Right cardiac atrium (tissue), 5 donors: ENCODE measurements around the gene SMCHD1. TPM values are rescaled to one million over a fixed set of nuclear protein-coding genes. Genes with fewer than 3 reads are reported as not detected.
A peak's percentile ranks its signal among the peaks of the same experiment; 100 is the strongest.
"Not testable (repeated sequence)": the region's sequence is repeated elsewhere in the genome, so short reads cannot be mapped to it uniquely, and the experiment has no call there.

Experiments used
- ATAC-seq, 2 donors: fragments of 200-7000 bp; cut with Tn5 transposase; one replicate each; pipeline versions ENCODE4 v1.8.0 to v1.9.1; 2020; ENCODE audit warnings: moderate library complexity in 2 of 2, mild to moderate bottlenecking in 1 of 2
- DNase-seq, 3 donors: peaks; one replicate each; pipeline ENCODE4 v3.0.0-alpha.2; 2020
- H3K27ac ChIP-seq: one replicate; pipeline ENCODE4 v1.5.1; 2013; ENCODE audit warnings: mild to moderate bottlenecking, low read length, control low read depth, moderate library complexity
- H3K27me3 ChIP-seq: one replicate; pipeline ENCODE4 v1.6.1; 2013; ENCODE audit not compliant: control insufficient read depth, insufficient read depth
- H3K4me1 ChIP-seq: one replicate; pipeline ENCODE4 v1.6.1; 2013; ENCODE audit warnings: low read length; ENCODE audit not compliant: control insufficient read depth, insufficient read depth
- H3K4me3 ChIP-seq: one replicate; pipeline ENCODE4 v1.5.1; 2013; ENCODE audit warnings: low read length, control low read depth
- H3K9me3 ChIP-seq: one replicate; pipeline ENCODE4 v1.6.1; 2013; ENCODE audit warnings: low read length; ENCODE audit not compliant: control insufficient read depth
- WGBS: extraction: QIAGEN DNeasy Blood & Tissue Kit; methylation state at CpG from one replicate; pipeline ENCODE4 v1.1.7; 2013; 5-methylcytosine and 5-hydroxymethylcytosine counted together
- intact Hi-C, 4 donors: fragments of 100-400 bp; cut with DNase I; formaldehyde crosslinking; loops; one replicate each; pipeline versions ENCODE4 v1.11.0 to v1.14.0; 2022 to 2023
- polyA plus RNA-seq: library from polyadenylated mRNA; stranded (reverse); fragments of 200-250 nt; gene quantifications from one replicate; pipeline ENCODE4 v1.2.3, GENCODE V29; 2013
- total RNA-seq, 4 donors: library from RNA; stranded (reverse); fragmentation: NEBNext Ultra II Directional; extraction: Animal tissue kit (Norgen Biotek cat#: 25700); gene quantifications; one replicate each; pipeline ENCODE4 v1.2.1, GENCODE V29; 2021
- donor health status: healthy with polysubstance abuse.
- donor health status: DM: no; HTN: yes; CAD: no.
- donor health status: DM: no; HTN: no; CAD: no.
- donor health status: DM: no; HTN: yes; CAD: no; lungs with severe emphysema.
- donor health status: DM: yes; HTN: yes; CAD: no.

The SMCHD1 gene
- total and polyA plus RNA-seq, 5 donors = 7.1 to 31.4 (median 30.7) TPM

GRCh38 chr18:2821695-2822094, 166.2 kb downstream of the SMCHD1 start:
- Histone ChIP-seq H3K27me3 (no peaks in the 10 kb centered on the region), H3K9me3 (no peaks in the 10 kb centered on the region), H3K4me1 (peaks cover 2% of the 10 kb centered on the region), H3K27ac (no peak overlapping the region), H3K4me3 (no peak overlapping the region)
- no peak for DNase-seq
- 100% methylated on average over 2 of the region's 2 CpGs for WGBS
- ATAC-seq = no peak
- intact Hi-C loops = no loop called here

DNA sequence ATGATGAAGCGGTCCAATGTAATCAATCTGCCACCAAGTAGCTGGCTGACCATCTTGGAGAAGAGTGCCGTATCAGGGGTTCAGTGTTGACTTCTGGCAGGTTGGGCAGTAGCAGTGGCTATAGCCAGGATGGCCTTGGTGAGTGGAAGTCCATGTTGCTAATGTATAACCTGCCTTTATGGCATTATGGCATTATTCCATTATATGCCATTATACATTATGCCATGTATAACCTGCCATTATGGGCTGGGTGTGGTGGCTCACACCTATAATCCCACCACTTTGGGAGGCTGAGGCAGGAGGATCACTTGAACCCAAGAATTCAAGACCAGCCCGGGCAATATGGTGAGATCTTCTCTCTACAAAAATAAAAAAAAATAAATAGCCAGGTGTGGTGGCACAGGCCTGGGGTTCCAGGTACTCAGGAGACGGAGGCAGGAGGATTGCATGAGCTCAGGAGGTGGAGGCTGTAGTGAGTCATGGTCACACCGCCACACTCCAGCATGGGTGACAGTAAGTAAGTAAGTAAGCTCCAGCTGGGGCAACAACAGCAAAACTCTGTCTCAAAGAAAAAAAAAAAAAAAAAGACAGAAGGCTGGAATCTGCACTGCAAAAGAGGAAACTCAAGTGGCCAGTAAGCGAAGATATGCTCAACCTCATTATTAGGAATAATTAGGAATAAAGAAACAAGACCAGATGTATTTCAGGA, 166.8 kb downstream of the SMCHD1 start:
- WGBS = 82% methylated on average over 6 of the region's 6 CpGs
- ATAC-seq = no peak
- no peak for DNase-seq
- Histone ChIP-seq H3K9me3 (no peaks in the 10 kb centered on the region), H3K27ac (no peak overlapping the region), H3K4me3 (no peak overlapping the region), H3K27me3 (no peaks in the 10 kb centered on the region), H3K4me1 (peaks cover 2% of the 10 kb centered on the region)
- intact Hi-C loops = no loop called here

DNA sequence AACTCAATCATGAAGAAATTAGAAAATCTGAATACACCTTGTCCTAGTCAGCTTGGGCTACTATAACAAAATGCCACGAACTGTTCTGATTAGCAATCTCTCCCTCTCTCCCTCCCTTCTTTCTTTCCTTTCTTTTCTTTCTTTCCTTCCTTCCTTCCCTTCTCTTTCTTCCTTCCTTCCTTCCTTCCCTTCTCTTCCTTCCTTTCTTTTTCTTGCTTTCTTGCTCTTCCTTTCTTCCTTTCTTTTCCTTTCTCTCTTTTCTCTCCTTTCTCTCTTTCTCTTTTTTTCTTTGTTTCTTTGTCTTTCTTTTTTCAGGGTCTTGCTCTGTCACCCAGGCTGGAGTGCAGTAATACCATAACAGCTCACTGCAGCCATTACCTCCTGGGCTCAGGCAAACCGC, 167.7 kb downstream of the SMCHD1 start:
- 85% methylated on average over 2 of the region's 2 CpGs for WGBS
- no peaks in the 10 kb centered on the region for H3K27me3 ChIP-seq
- no peak overlapping the region for H3K27ac ChIP-seq
- no peak for ATAC-seq
- no peak overlapping the region for H3K4me3 ChIP-seq
- no peaks in the 10 kb centered on the region for H3K9me3 ChIP-seq
- DNase-seq = no peak
- intact Hi-C loops = no loop called here
- H3K4me1 ChIP-seq = peaks cover 2% of the 10 kb centered on the region

- intact Hi-C loops = no loop called here
- no peak for ATAC-seq
- no peak overlapping the region for H3K27ac ChIP-seq
Measured at GRCh38 chr18:2823966-2824365, 168.4 kb downstream of the SMCHD1 start.

DNA sequence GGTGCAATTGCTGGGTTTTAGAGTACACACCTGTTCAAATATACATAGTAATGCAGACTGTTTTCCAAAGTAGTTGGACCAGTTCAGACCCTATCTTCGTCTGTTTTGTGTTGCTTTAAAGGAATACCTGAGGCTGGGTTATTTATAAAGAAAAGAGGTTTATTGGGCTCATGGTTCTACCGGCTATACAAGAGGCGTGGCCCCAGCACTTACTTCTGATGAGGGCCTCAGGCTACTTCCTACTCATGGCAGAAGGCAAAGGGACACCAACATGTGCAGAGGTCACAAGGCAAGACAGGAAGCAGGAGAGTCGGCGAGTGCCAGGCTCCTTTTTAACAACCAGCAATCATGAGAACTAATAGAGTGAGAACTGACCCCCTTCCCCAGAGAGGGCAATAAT, 169.3 kb downstream of the SMCHD1 start:
- H3K4me3 ChIP-seq = no peak overlapping the region
- no peak for ATAC-seq
- intact Hi-C loops = no loop called here
- WGBS = 91% methylated on average over 5 of the region's 5 CpGs
- peaks cover 2% of the 10 kb centered on the region for H3K4me1 ChIP-seq
- no peak for DNase-seq
- H3K9me3 ChIP-seq = no peaks in the 10 kb centered on the region
- no peaks in the 10 kb centered on the region for H3K27me3 ChIP-seq
- H3K27ac ChIP-seq = no peak overlapping the region

More at GRCh38 chr18:2823966-2824365, 168.4 kb downstream of the SMCHD1 start:
- no peaks in the 10 kb centered on the region for H3K27me3 ChIP-seq
- H3K4me3 ChIP-seq = no peak overlapping the region
- H3K9me3 ChIP-seq = no peaks in the 10 kb centered on the region
- DNase-seq = no peak
- 98% methylated on average over 2 of the region's 2 CpGs for WGBS
- H3K4me1 ChIP-seq = peaks cover 2% of the 10 kb centered on the region

DNA sequence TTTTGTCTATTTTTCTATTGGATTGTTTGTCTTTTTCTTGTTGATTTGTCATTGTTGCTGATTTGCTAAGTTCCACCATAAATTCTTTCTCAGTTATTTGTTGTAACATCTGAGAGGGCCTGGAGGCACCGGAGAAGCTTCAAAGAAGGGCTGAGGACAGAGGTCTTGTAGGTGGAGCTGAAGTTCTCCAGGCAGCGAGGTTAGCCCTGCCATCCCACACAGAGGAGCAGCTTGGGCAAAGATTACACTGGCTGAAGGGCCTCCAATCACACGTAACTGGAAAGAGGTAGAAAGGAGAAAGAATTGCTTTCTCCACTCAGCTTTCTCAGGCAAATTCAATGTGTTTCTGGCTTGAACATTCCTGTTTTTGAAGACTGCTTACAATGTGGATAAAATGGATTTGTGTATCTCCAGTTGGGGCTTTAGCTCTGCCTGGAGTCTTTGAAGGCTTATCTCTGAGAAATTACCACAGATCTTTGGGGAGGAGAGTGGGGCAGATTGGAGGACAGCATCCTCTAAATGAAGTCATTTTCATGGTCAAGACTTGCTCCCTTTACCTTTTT, 170.2 kb downstream of the SMCHD1 start:
- Histone ChIP-seq H3K4me1 (peaks cover 2% of the 10 kb centered on the region), H3K27ac (no peak overlapping the region), H3K9me3 (no peaks in the 10 kb centered on the region), H3K27me3 (no peaks in the 10 kb centered on the region), H3K4me3 (no peak overlapping the region)
- intact Hi-C loops = no loop called here
- ATAC-seq = no peak
- DNase-seq = no peak
- WGBS = 94% methylated on average over 3 of the region's 3 CpGs

GRCh38 chr18:2826581-2826980, 171.1 kb downstream of the SMCHD1 start:
- no peaks in the 10 kb centered on the region for H3K9me3 ChIP-seq
- DNase-seq (peak; percentile 51 to 68 (median 61)), ATAC-seq (peak; percentile 82 to 93)
- no peaks in the 10 kb centered on the region for H3K27me3 ChIP-seq
- peaks cover 2% of the 10 kb centered on the region for H3K4me1 ChIP-seq
- WGBS = 26% methylated on average over 10 of the region's 10 CpGs
- no peak overlapping the region for H3K4me3 ChIP-seq
- H3K27ac ChIP-seq = no peak overlapping the region
- intact Hi-C loops = no loop called here

DNA sequence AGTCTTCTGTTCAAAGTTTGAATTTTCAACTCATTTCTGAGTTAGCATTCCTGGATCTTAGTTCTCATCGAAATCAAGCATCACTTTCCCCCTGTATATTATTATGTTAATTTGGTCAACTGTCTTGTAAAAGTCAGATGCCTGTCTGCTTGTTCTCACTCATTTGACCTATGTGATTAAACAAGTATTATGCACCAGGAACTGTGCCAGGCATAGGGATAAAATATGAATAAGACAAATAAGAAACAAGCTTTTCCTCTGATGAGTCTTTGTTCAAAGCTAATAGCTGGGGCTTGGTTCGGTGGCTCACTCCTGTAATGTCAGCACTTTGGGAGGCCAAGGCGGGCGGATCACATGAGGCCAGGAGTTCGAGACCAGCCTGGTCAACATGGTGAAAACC, 171.5 kb downstream of the SMCHD1 start:
- no peak for ATAC-seq
- H3K9me3 ChIP-seq = no peaks in the 10 kb centered on the region
- H3K4me3 ChIP-seq = no peak overlapping the region
- H3K4me1 ChIP-seq = peaks cover 2% of the 10 kb centered on the region
- no peak for DNase-seq
- no peaks in the 10 kb centered on the region for H3K27me3 ChIP-seq
- intact Hi-C loops = no loop called here
- no peak overlapping the region for H3K27ac ChIP-seq
- WGBS = 76% methylated on average over 5 of the region's 5 CpGs

DNA sequence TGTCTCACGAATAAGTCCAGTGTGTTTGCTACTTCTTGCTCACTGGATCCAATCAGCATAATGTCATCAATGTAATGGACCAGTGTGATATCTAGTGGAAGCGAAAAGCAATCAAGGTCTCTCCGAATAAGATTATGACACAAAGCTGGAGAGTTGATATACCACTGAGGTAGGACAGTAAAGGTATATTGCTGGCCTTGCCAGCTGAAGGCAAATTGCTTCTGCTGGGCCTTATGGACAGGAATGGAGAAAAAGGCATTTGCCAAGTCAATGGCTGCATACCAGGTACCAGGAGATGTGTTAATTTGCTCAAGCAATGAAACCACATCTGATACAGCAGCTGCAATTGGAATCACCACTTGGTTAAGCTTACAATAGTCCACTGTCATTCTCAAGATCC, 180.6 kb downstream of the SMCHD1 start:
- H3K27ac ChIP-seq, DNase-seq, H3K4me3 ChIP-seq, H3K9me3 ChIP-seq, ATAC-seq, H3K4me1 ChIP-seq, intact Hi-C loops, H3K27me3 ChIP-seq: not testable (repeated sequence)
- 95% methylated on average over 3 of the region's 3 CpGs for WGBS

DNA sequence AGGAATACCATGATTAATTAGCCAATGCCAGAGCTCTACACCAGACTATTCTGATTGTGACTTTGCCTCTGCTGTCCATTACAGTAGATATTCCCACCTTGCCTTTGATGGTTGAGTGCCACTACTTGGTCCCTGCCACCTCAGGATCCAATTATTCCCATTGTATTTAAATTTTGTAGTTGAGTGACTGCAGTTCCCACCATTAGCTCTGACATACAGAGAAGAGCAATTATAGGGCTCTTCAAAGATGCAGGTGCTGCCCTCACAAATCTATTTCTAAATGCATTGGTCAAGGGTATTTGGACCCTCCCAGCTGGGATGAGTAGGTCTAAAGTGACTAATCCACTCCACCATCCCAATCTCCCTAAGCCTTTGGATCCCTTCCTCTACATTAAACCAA, 181.8 kb downstream of the SMCHD1 start:
- DNase-seq, H3K27ac ChIP-seq, H3K9me3 ChIP-seq, H3K4me1 ChIP-seq, H3K27me3 ChIP-seq, ATAC-seq, H3K4me3 ChIP-seq, intact Hi-C loops: not testable (repeated sequence)

DNA sequence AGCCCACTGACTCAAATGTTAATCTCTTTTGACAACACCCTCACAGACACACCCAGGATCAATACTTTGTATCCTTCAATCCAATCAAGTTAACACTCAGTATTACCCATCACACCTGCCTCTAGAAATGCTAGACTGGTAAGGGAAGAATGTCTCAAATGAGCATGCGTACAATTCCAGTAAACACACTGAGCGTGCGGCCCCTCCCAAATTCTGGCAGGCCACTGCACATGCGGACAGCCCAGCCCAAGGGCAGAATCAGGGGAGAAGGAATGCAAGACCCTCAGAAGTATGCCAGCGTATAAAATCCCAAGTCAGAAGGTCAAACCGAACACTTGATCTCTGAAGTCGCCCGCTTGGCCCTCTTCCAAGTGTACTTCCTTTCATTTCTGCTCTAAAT, 183.7 kb downstream of the SMCHD1 start:
- DNase-seq (no peak), ATAC-seq (no peak)
- 77% methylated on average over 8 of the region's 8 CpGs for WGBS
- no peaks in the 10 kb centered on the region for H3K9me3 ChIP-seq
- no peak overlapping the region for H3K4me3 ChIP-seq
- no peaks in the 10 kb centered on the region for H3K27me3 ChIP-seq
- intact Hi-C loops = no loop called here
- no peak overlapping the region for H3K27ac ChIP-seq
- H3K4me1 ChIP-seq = no peaks in the 10 kb centered on the region

DNA sequence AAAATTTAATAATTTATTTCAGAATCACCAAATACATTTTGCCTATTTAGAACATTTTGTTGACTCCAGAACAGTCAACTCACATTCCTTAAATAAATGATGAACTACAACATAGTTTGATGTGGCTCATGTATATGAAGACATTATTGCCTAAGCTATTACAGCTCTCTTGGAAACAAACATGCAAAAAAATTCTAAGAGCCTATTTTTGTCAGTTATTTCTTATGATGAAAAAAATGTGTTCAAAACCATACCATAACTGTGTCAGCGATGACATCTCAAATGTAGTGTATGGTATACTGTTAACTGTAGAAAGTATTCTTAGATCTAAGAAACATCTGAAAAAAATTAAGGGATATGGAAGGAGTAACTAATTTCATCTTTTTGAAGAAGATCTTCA, 185.0 kb downstream of the SMCHD1 start:
- no peak overlapping the region for H3K27ac ChIP-seq
- no peaks in the 10 kb centered on the region for H3K9me3 ChIP-seq
- DNase-seq = no peak
- H3K4me1 ChIP-seq = no peaks in the 10 kb centered on the region
- H3K4me3 ChIP-seq = no peak overlapping the region
- no peak for ATAC-seq
- 95% methylated on average over 1 of the region's 1 CpG for WGBS
- H3K27me3 ChIP-seq = no peaks in the 10 kb centered on the region
- intact Hi-C loops = no loop called here
